K562 (cell line): Measurements from ENCODE around the gene LEPR. TPM values are rescaled to one million over a fixed set of nuclear protein-coding genes. Genes with fewer than 3 reads are reported as not detected.

ENCODE experiments used
- ATAC-seq: fragments of 200-7000 bp; cut with Tn5 transposase; 3 replicates; pipeline ENCODE4 v1.9.1; 2020; ENCODE audit warnings: moderate library complexity
- BruUV-seq: library from RNA; stranded (reverse); fragments of 400-500 nt; replicated peaks from 2 replicates; lab custom pipeline; 2021; lab: Mats Ljungman, UMichigan
- CTCF ChIA-PET: fragments of 300-600 bp; formaldehyde crosslinking; extraction: SDS; loops from one replicate; lab custom pipeline; 2021; ENCODE audit warnings: low intra/inter-chr PET ratio; lab: Yijun Ruan, JAX
- POLR2A ChIA-PET: fragments of 300-600, 350-650 bp; sonication (Branson Sonifier 250); formaldehyde crosslinking; extraction: SDS; loops from one replicate; lab custom pipeline; 2021; ENCODE audit warnings: antibody characterized with exemption, inconsistent platforms; lab: Yijun Ruan, JAX
- DNase-seq, 4 experiments: peaks; one replicate each; pipeline versions ENCODE4 v3.0.0 to v3.0.0-alpha.2; 2011 to 2018; ENCODE audit warnings: low spot score in 3 of 4, mixed read lengths in 3 of 4; ENCODE audit errors: extremely low read depth in 1 of 4
- FAIRE-seq: peaks from 2 replicates; lab custom pipeline; 2011; peaks lifted over from hg19 to GRCh38; lab: Jason Lieb, UNC
- H2AFZ ChIP-seq: 2 replicates; pipeline ENCODE4 v1.6.0; 2011; ENCODE audit warnings: low read depth, low read length, control low read depth, inconsistent platforms
- H3K27ac ChIP-seq: fragments of 200-600 bp; 3 replicates; pipeline ENCODE4 v1.8.0; 2011; ENCODE audit warnings: low read depth, mild to moderate bottlenecking, control low read depth, inconsistent platforms, low read length, moderate library complexity, mixed read lengths; ENCODE audit errors: extremely low read depth
- H3K27me3 ChIP-seq, 2 experiments: fragments of 300-600 bp in 1 of 2; 2 replicates in 1 of 2; 3 replicates in 1 of 2; pipeline versions ENCODE4 v1.6.0 to v1.8.0; 2011; ENCODE audit warnings: inconsistent platforms in 2 of 2, low read length in 2 of 2, mild to moderate bottlenecking in 1 of 2, mixed read lengths in 1 of 2, moderate library complexity in 1 of 2; ENCODE audit not compliant: control insufficient read depth in 2 of 2, insufficient read depth in 2 of 2
- H3K36me3 ChIP-seq: fragments of 300-600 bp; 3 replicates; pipeline ENCODE4 v1.8.0; 2011; ENCODE audit warnings: mild to moderate bottlenecking, low read length, inconsistent platforms; ENCODE audit not compliant: control insufficient read depth, insufficient read depth
- H3K4me1 ChIP-seq, 2 experiments: fragments of 200-600 bp in 1 of 2; replicated peaks in 1 of 2; 2 replicates in 1 of 2; 3 replicates in 1 of 2; pipeline versions ENCODE4 v1.5.1 to v1.8.0; 2011; ENCODE audit warnings: inconsistent platforms in 2 of 2, low read length in 2 of 2, mild to moderate bottlenecking in 1 of 2, mixed read lengths in 1 of 2, moderate library complexity in 1 of 2; ENCODE audit not compliant: control insufficient read depth in 2 of 2, insufficient read depth in 2 of 2
- H3K4me2 ChIP-seq: 2 replicates; pipeline ENCODE4 v1.6.1; 2011; ENCODE audit warnings: low read length, control low read depth, inconsistent platforms, mixed read lengths; ENCODE audit not compliant: insufficient read depth
- H3K4me3 ChIP-seq: fragments of 200-600 bp; sonication (generic), shearing (Covaris generic); 2 replicates; pipeline ENCODE4 v1.5.1; 2016; ENCODE audit warnings: control low read depth, inconsistent platforms
- H3K79me2 ChIP-seq: fragments of 200-600 bp; 3 replicates; pipeline ENCODE4 v1.8.0; 2011; ENCODE audit warnings: low read length, inconsistent platforms; ENCODE audit not compliant: control insufficient read depth, insufficient read depth
- H3K9ac ChIP-seq, 2 experiments: 2 replicates each; pipeline versions ENCODE4 v1.6.0 to v1.6.1; 2011; ENCODE audit warnings: low read depth in 2 of 2, low read length in 2 of 2, control low read depth in 1 of 2, inconsistent platforms in 1 of 2, mild to moderate bottlenecking in 1 of 2, mixed read lengths in 1 of 2; ENCODE audit not compliant: insufficient read depth in 1 of 2
- H3K9me1 ChIP-seq: one replicate; pipeline ENCODE4 v1.6.0; 2011; ENCODE audit warnings: inconsistent platforms, mild to moderate bottlenecking, low read length, moderate library complexity; ENCODE audit not compliant: control insufficient read depth, insufficient read depth
- H3K9me3 ChIP-seq: replicated peaks from 2 replicates; pipeline ENCODE4 v1.5.1; 2011; ENCODE audit warnings: low read depth, low read length, inconsistent platforms; ENCODE audit not compliant: control insufficient read depth, insufficient read depth
- H4K20me1 ChIP-seq: replicated peaks from 2 replicates; pipeline ENCODE4 v1.6.1; 2011; ENCODE audit warnings: low read length, inconsistent platforms, mixed read lengths; ENCODE audit not compliant: control insufficient read depth, insufficient read depth
- BRF1 ChIP-seq: IDR thresholded peaks from 3 replicates; pipeline ENCODE4 v1.6.1; 2011; ENCODE audit warnings: borderline replicate concordance, mild to moderate bottlenecking; ENCODE audit not compliant: insufficient read length; ENCODE audit errors: extremely low read depth
- L3MBTL2 ChIP-seq: fragments of 450-650 bp; IDR thresholded peaks from 2 replicates; pipeline ENCODE4 v1.6.1; 2016; ENCODE audit warnings: mild to moderate bottlenecking, moderate library complexity
- MTA1 ChIP-seq: fragments of 450-650 bp; IDR thresholded peaks from 2 replicates; pipeline ENCODE4 v1.6.1; 2017; ENCODE audit warnings: borderline replicate concordance
- POLR2A ChIP-seq: fragments of 450-650 bp; conservative IDR thresholded peaks from 2 replicates; pipeline ENCODE4 v1.6.1; 2016
- POLR2AphosphoS5 ChIP-seq: IDR thresholded peaks from 2 replicates; pipeline ENCODE4 v1.6.1; 2011; ENCODE audit warnings: mild to moderate bottlenecking, low read depth, low read length, moderate library complexity; ENCODE audit not compliant: control insufficient read depth, insufficient read depth
- ZEB2 ChIP-seq: fragments of 450-650 bp; IDR thresholded peaks from 2 replicates; pipeline ENCODE4 v1.6.1; 2016
- ZNF174 ChIP-seq: fragments of 250-450 bp; sonication (Bioruptor Pico); IDR thresholded peaks from 2 replicates; pipeline ENCODE4 v1.4.0; 2020; ENCODE audit warnings: mild to moderate bottlenecking
- ZNF668 ChIP-seq: fragments of 250-450 bp; sonication (Bioruptor Pico); IDR thresholded peaks from 2 replicates; pipeline ENCODE4 v1.8.0; 2022; ENCODE audit warnings: mild to moderate bottlenecking, inconsistent platforms
- WGBS: fragments of 100-300 bp; shearing (Covaris generic); methylation state at CpG from one replicate; pipeline ENCODE4 v1.1.6; 2016; ENCODE audit warnings: low coverage, mixed read lengths; ENCODE audit not compliant: insufficient coverage; ENCODE audit errors: missing lambda C conversion rate; 5-methylcytosine and 5-hydroxymethylcytosine counted together
- in situ Hi-C: fragments of 300-500 bp; cut with MboI; formaldehyde crosslinking; loops from 4 replicates; pipeline ENCODE4 v1.15.0; 2018; ENCODE audit warnings: inconsistent platforms, mixed read lengths
- intact Hi-C: fragments of 100-400 bp; cut with micrococcal nuclease; formaldehyde crosslinking; loops from 2 replicates; pipeline ENCODE4 v1.14.2; 2022
- polyA plus RNA-seq, 8 experiments: library from polyadenylated mRNA; depleted of rRNA in 4 of 8; stranded (reverse) in 5 of 8; unstranded in 3 of 8; fragments of >200 nt; fragmentation: Nextera tagmentation in 2 of 8; fragmentation: Illumina TruSeq in 1 of 8; extraction: Ambion mirVana in 2 of 8; extraction: Trizol in 1 of 8; gene quantifications; 2 replicates each; pipeline versions ENCODE4 v1.2.1 to v1.2.3, GENCODE V29; 2011 to 2014; ENCODE audit warnings: inconsistent platforms in 1 of 8, missing spikeins in 1 of 8
- total RNA-seq, 7 experiments: library from RNA; depleted of rRNA in 6 of 7; stranded (reverse); fragments of >200 nt in 6 of 7; fragmentation: Illumina TruSeq in 2 of 7; extraction: Trizol in 2 of 7; gene quantifications; 2 replicates each; pipeline versions ENCODE4 v1.2.1 to v1.2.3, GENCODE V29; 2011 to 2021; ENCODE audit warnings: low replicate concordance in 1 of 7
- TF ChIP-seq, protein P1 (sequence below), 3 experiments: fragments of 200-800 bp in 1 of 3; sonication (Bioruptor generic) in 1 of 3; sonication (generic) in 1 of 3; formaldehyde crosslinking in 1 of 3; IDR thresholded peaks; 2 replicates each; pipeline versions ENCODE4 v1.6.1 to v1.8.0; 2016 to 2022; ENCODE audit warnings: mild to moderate bottlenecking in 2 of 3, missing compliant biosample characterization in 2 of 3, missing genetic modification characterization in 2 of 3, missing genetic modification reagents in 1 of 3
- TF ChIP-seq, protein P2 (sequence below), 2 experiments: fragments of 450-650 bp; formaldehyde crosslinking in 1 of 2; IDR thresholded peaks; 2 replicates each; pipeline versions ENCODE4 v1.4.0 to v1.6.1; 2014 to 2020; ENCODE audit warnings: mild to moderate bottlenecking in 2 of 2, borderline replicate concordance in 1 of 2, low read depth in 1 of 2

The LEPR gene
- total and polyA plus RNA-seq, 9 of the 15 experiments (the other 6 are each of a cell fraction or from before 2014, with no cell fraction given) = 12.2 to 111 (median 43.1) TPM

DNA sequence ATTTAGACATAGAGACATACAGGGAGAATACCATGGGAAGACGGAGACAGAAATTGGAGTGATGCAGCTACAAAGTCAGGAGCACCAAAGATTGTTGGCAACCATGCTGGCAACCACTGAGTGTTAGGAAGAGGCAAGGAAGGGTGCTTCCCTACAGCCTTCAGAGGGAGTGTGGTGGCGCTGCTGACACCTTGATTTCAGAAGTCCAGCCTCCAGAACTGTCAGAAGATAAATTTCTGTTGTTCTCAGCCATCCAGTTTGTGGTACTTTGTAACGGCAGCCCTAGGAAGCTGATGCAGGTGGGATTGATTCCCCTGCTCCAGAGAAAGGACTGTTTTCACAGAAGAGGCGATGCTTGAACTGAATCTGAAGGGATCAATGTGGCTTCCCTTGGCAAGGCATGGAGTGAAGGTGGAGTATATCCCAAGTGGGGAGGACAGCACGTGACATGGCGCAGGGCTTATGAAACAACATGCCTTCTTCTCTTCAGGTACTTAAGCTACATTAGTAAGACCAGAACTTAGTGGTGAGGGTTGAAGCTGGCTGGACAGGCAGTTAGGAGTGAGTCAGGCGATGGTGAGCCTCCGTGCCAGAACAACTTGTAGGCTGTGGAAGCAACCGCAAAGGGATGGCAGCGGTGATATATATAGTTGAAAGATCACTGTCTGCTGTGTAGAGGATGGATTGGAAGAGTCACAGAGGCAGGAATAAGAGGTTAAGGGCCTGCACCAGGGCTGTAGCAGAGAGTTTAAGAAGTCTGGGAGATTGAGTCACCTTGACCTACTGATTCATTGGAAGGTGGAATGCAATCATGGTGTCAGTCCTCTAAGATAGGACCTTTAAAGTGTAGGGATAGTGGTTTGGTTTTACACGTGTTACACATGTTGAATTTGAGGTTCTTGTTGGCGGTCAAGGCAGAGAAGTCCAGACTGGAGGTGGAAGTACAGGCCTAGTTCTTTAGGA, 2.1 kb downstream of the LEPR start:
- Histone ChIP-seq H3K79me2 (peaks cover 62% of the 10 kb centered on the region), H3K9me1 (no peaks in the 10 kb centered on the region), H3K9ac (peak overlapping the region; percentile 85 to 95; a peak in 3 of 4 replicates), H3K4me1 (peaks cover 21 to 52% of the 10 kb centered on the region in 2 experiments), H3K27ac (peak overlapping the region; percentile 95), H3K4me3 (peak overlapping the region; percentile 83), H3K36me3 (peaks cover 44% of the 10 kb centered on the region), H3K9me3 (no peaks in the 10 kb centered on the region), H3K4me2 (peak overlapping the region; percentile 92), H2AFZ (peak overlapping the region; percentile 5; the same call in 1 of the 2 replicates), H4K20me1 (peaks cover 3% of the 10 kb centered on the region; the same call in 1 of the 2 replicates), H3K27me3 (no peaks in the 10 kb centered on the region)
- POLR2A ChIA-PET = interaction anchor here (0.5 to 1.5 kb wide), 6 partner anchors 16 to 274 kb away, joined by 3 to 6 read pairs (median 3); no protein-coding TSS in a partner anchor
- 10% methylated on average over 12 of the region's 12 CpGs for WGBS
- intact Hi-C loops (loop anchor here (2.0 to 5.0 kb wide), 4 partner anchors 55 to 355 kb away; no protein-coding TSS in a partner anchor), in situ Hi-C loops (loop anchor here (10.0 kb wide), 1 partner anchor 358 kb away; no protein-coding TSS in a partner anchor)
- CTCF ChIA-PET = no interaction called here
- peak; percentile 13 for ATAC-seq
- FAIRE-seq = peak; percentile 73
- DNase-seq = peak in 2 of 4 experiments; percentile 20 to 77
- BruUV-seq = no TSS peak
- no peak for TF ChIP-seq MTA1
- no peak for TF ChIP-seq BRF1
- TF ChIP-seq ZNF174 (CRISPR knock-in tag) = no peak
- TF ChIP-seq POLR2A = 0 out of 2 replicates have a peak, but pooled peaks have one; percentile 50
- TF ChIP-seq, protein P1, sequence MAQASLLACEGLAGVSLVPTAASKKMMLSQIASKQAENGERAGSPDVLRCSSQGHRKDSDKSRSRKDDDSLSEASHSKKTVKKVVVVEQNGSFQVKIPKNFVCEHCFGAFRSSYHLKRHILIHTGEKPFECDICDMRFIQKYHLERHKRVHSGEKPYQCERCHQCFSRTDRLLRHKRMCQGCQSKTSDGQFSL (CRISPR knock-in tag; IDR thresholded peaks at IDR 0.05) = 0 out of 2 replicates have a peak, but pooled peaks have one; percentile 29
- TF ChIP-seq, protein P1 (tag; IDR thresholded peaks at IDR 0.05) = no peak
- no peak for TF ChIP-seq ZEB2
- TF ChIP-seq L3MBTL2 = peak; percentile 30
- no peak for TF ChIP-seq ZNF668 (CRISPR knock-in tag)
- TF ChIP-seq, protein P2, sequence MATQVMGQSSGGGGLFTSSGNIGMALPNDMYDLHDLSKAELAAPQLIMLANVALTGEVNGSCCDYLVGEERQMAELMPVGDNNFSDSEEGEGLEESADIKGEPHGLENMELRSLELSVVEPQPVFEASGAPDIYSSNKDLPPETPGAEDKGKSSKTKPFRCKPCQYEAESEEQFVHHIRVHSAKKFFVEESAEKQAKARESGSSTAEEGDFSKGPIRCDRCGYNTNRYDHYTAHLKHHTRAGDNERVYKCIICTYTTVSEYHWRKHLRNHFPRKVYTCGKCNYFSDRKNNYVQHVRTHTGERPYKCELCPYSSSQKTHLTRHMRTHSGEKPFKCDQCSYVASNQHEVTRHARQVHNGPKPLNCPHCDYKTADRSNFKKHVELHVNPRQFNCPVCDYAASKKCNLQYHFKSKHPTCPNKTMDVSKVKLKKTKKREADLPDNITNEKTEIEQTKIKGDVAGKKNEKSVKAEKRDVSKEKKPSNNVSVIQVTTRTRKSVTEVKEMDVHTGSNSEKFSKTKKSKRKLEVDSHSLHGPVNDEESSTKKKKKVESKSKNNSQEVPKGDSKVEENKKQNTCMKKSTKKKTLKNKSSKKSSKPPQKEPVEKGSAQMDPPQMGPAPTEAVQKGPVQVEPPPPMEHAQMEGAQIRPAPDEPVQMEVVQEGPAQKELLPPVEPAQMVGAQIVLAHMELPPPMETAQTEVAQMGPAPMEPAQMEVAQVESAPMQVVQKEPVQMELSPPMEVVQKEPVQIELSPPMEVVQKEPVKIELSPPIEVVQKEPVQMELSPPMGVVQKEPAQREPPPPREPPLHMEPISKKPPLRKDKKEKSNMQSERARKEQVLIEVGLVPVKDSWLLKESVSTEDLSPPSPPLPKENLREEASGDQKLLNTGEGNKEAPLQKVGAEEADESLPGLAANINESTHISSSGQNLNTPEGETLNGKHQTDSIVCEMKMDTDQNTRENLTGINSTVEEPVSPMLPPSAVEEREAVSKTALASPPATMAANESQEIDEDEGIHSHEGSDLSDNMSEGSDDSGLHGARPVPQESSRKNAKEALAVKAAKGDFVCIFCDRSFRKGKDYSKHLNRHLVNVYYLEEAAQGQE (IDR thresholded peaks at IDR 0.05; ENCODE audit: borderline replicate concordance) = peak; percentile 6; the same call in 1 of the 2 replicates
- TF ChIP-seq, protein P2 (CRISPR knock-in tag; IDR thresholded peaks at IDR 0.05; ENCODE audit: low read depth) = 0 out of 2 replicates have a peak, but pooled peaks have one; percentile 21
- peak; percentile 28; the same call in 1 of the 2 replicates for TF ChIP-seq POLR2AphosphoS5
